ENCODE data around the gene DAB2IP.

- TF ChIP-seq CTCF (IDR thresholded peaks at IDR 0.05; ENCODE audit: borderline replicate concordance, extremely low read depth, low read length, poor library complexity, severe bottlenecking): no peak
- no peak for TF ChIP-seq EZH2 (IDR thresholded peaks at IDR 0.05; ENCODE audit: borderline replicate concordance, low read depth, low read length, severe bottlenecking)
Observed at GRCh38 chr9:121741228-121741918, 89.9 kb downstream of the DAB2IP start.

Measured in DND-41 (cell line).